Measurements from ENCODE around the gene DISP2.

GRCh38 chr15:40382580-40383456, 24.8 kb downstream of the DISP2 start, which contains the start of gene KNSTRN:
- no peak for TF ChIP-seq MYNN (tag by site-specific recombination; IDR thresholded peaks at IDR 0.05; ENCODE audit: borderline replicate concordance)
- no peak for TF ChIP-seq CTCF (tag by site-specific recombination; IDR thresholded peaks at IDR 0.05)
- TF ChIP-seq ZNF747 (tag by site-specific recombination; IDR thresholded peaks at IDR 0.05), result no peak
- TF ChIP-seq ZNF704 (tag by site-specific recombination; IDR thresholded peaks at IDR 0.05), result no peak
- no peak for TF ChIP-seq REST (tag by site-specific recombination; IDR thresholded peaks at IDR 0.05)
- no peak for TF ChIP-seq ZNF16 (tag by site-specific recombination; IDR thresholded peaks at IDR 0.05; ENCODE audit: low read depth)
- TF ChIP-seq ZBTB49 (tag by site-specific recombination; IDR thresholded peaks at IDR 0.05; ENCODE audit: low read depth), result no peak
- TF ChIP-seq KLF7 (tag by site-specific recombination; IDR thresholded peaks at IDR 0.05; ENCODE audit: borderline replicate concordance), result peak; percentile 12; the same call in 1 of the 2 replicates
- TF ChIP-seq ZNF558 (tag by site-specific recombination; IDR thresholded peaks at IDR 0.05), result no peak
- TF ChIP-seq ZBTB44 (tag by site-specific recombination; IDR thresholded peaks at IDR 0.05), result no peak
- TF ChIP-seq ZNF266 (tag by site-specific recombination; IDR thresholded peaks at IDR 0.05; ENCODE audit: low read depth), result no peak
- no peak for TF ChIP-seq ZNF585B (tag by site-specific recombination; IDR thresholded peaks at IDR 0.05)

All from HEK293 (cell line).